T1000 (cell line): ENCODE data around the gene PEX11G.
A peak's percentile ranks its signal among the peaks of the same experiment; 100 is the strongest.

Experiments
- DNase-seq: peaks from one replicate; lab custom pipeline; 2025; ENCODE audit warnings: mixed read lengths; lab: John Stamatoyannopoulos, UW

Gene PEX11G

GRCh38 chr19:7521551-7522071, 32.8 kb upstream of the PEX11G start:
- no peak for DNase-seq

GRCh38 chr19:7520131-7521051, 31.6 kb upstream of the PEX11G start:
- DNase-seq: no peak

- DNase-seq: no peak
Measured at GRCh38 chr19:7519361-7520130, 30.7 kb upstream of the PEX11G start.

GRCh38 chr19:7516878-7517277, 28.0 kb upstream of the PEX11G start:
- no peak for DNase-seq

GRCh38 chr19:7516333-7516732, 27.5 kb upstream of the PEX11G start:
- no peak for DNase-seq

- DNase-seq: peak; percentile 8
Measured at GRCh38 chr19:7515645-7516151, 26.9 kb upstream of the PEX11G start, which contains the start of gene ZNF358. TSS of gene ZNF358 (plus strand) at chr19:7516103. CDS start at chr19:7519243, 3,140 bp downstream.

- DNase-seq: no peak
Measured at GRCh38 chr19:7515110-7515644, 26.3 kb upstream of the PEX11G start.

GRCh38 chr19:7513809-7514642, 25.2 kb upstream of the PEX11G start:
- no peak for DNase-seq

GRCh38 chr19:7512400-7512851, 23.6 kb upstream of the PEX11G start:
- DNase-seq: no peak

GRCh38 chr19:7509625-7510024, 20.8 kb upstream of the PEX11G start:
- no peak for DNase-seq

GRCh38 chr19:7507884-7508283, 19.0 kb upstream of the PEX11G start:
- peak; percentile 85 for DNase-seq

- DNase-seq: peak; percentile 89
Measured at GRCh38 chr19:7506385-7507328, 17.8 kb upstream of the PEX11G start.

GRCh38 chr19:7505682-7506384, 17.0 kb upstream of the PEX11G start:
- no peak for DNase-seq

- DNase-seq: no peak
Measured at GRCh38 chr19:7505288-7505681, 16.4 kb upstream of the PEX11G start.

GRCh38 chr19:7504684-7505083, 15.8 kb upstream of the PEX11G start:
- no peak for DNase-seq

- no peak for DNase-seq
Measured at GRCh38 chr19:7502552-7502951, 13.7 kb upstream of the PEX11G start.

- no peak for DNase-seq
Measured at GRCh38 chr19:7500811-7501450, 12.1 kb upstream of the PEX11G start.

GRCh38 chr19:7497292-7497691, 8.5 kb upstream of the PEX11G start:
- DNase-seq: no peak
